Activated T-cell treated with anti-CD3 and anti-CD28 coated beads, Interleukin-2, amount 50 U/mL, for 1 hour (primary cell): ENCODE data around the gene TOR1AIP1.
A peak's percentile ranks its signal among the peaks of the same experiment; 100 is the strongest.
"Not testable (repeated sequence)": the region's sequence is repeated elsewhere in the genome, so short reads cannot be mapped to it uniquely, and the experiment has no call there.

Source experiments
- DNase-seq: peaks from one replicate; pipeline ENCODE4 v3.0.0-alpha.2; 2020

The TOR1AIP1 gene

DNA sequence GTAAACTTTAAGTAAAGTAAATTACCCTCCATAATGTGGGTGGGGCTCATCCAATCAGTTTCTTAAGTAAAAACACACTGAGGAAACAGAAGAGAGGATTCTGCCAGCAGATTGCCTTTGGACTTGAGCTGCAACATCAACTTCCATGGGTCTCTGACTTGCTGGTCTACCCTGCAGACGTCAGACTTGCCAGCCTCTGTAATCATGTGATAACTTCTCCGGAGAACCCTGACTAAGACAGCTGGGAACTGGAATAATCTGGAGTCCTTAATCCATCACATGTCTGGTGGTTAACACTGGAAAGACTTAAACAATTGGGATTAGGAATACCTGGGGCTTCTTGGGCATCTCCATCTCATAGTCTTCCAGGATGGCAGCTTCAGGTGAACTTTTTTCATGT is 59.4 kb downstream of the TOR1AIP1 start:
- DNase-seq = no peak

DNA sequence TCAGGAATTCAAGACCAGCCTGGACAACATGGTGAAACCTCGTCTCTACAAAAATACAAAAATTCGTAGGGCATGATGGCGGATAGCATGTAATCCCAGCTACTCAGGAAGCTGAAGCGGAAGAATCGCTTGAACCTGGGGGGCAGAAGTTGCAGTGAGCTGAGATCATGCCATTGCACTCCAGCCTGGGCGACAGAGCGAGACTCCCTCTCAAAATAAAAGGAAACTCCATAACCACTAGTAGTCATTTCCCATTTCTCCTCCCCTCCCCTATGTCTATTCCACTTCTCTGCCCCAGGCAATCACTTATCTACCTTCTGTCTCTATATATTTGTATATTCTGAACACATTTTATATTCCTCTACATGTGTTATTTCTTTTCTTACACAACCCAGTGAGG is 68.6 kb downstream of the TOR1AIP1 start:
- DNase-seq = no peak

DNA sequence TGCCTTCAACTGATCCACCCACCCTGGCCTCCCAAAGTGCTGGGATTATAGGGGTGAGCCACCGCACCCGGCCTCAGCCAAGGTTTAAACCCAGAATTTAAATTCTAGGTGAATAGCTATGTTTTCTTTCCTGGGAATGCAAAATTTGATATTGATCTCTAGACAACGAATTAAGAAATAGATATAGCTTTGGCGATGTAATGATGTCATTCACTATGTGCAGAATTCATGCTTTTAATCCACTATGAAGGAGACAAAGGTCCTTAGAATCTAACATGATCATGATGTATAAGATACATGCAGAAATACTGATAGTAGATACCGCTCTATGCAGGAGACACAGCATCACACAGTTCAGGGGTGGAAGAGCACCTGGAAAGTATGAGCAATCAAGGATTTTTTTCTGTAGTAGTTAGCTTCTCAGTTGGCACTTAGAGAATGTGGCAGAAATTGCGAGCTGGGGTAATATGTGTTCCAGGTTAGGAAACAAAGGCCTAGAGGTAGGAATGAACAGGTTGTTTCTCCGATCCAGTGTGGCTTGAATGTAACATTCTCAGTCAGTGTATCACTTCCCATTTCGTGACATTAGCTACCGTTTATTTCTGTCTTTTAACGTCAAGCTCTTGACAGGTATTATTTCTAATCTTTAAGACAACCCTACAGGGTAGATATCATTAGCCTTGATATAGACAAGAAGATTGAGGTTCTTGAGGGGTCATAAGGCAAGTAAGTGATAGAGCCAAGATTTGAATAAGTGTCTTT is 69.5 kb downstream of the TOR1AIP1 start:
- no peak for DNase-seq

DNA sequence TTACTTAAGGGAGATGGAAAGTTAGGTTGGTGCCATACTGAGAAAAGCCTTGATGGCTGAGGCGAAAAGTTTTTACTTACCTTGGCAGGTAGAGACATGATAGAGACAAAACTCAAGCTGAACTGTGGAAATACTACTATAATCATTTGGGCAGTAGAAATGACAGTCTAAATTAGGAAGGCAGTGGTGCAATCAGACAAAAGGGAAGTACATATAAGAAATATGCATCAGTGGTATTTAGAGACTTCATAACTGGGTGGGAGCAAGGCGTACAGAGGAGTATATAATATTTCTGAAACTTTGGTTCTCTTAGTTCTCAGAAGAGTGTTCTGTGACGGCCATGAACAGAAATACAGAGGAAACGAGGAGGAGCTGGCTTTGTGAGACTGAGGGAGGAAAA is 70.1 kb downstream of the TOR1AIP1 start:
- DNase-seq = no peak

DNA sequence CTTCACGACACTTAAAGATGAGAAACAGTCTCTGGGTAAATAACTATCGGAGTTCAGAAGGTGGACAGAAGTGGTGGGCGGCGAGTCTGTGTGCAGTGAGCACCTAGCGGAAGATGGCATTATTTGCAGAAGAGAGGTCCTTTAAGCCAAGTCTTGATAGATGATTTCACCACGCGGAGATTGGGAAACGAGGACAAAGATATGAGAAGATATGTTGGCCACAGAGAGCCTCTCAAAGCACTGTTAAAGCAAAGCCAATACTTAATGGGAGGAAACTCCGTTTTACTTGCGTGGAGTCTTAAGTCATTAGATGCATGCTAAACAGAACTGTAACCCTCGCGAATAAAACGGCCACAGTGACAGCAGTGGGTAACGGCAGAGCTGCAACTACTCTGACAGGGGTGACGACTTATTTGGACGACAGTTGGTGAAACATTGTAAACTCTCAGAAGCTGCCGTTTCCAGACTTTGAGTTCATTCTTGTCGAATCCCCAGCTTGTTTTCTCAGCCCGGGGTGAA is 71.9 kb downstream of the TOR1AIP1 start:
- DNase-seq = no peak

DNA sequence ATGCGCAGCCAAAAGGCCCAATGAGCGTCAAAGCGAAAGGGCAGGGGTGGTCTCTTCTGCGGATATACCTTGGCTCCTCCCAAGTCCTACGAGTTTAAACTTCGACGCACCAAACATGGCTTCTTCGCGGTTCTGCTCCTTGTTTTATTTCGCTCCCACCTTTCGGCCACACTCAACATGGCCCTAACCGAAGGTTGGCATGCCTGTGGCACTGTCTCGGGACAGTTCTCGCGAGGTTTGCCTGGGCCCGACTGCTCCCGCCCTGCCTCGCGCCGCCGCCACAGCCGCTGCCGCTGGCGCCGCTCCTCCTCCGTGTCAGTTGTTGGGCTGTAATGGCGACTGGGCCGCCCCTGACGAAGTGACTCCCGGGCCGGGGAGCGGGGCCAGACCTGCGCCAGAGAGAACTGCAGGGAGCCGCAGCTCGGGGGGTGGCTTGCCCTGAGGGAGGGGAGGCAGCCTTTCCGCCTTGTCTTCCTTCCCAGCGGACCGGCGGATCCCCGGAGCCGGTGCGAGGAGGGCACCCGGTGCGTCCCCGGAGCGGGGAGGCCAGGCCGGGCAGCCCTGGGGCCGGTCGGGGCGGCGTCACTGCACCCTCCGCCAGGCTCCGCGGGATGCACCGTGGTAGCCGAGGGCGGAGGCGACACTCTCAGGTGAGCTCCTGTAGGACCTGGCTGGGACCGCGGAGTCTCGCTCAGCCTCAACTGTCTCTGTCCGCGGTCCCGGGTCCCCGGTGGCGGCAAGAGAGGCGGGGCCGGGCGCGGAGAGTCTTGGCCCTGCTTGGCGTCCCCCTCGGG is 72.6 kb downstream of the TOR1AIP1 start, which contains the start of gene CEP350:
CEP350 (plus strand) TSS at position 318 of the 794 bp plus-strand sequence. CDS start 31,372 bp downstream, outside the sequence.
- peak; percentile 96 for DNase-seq

DNA sequence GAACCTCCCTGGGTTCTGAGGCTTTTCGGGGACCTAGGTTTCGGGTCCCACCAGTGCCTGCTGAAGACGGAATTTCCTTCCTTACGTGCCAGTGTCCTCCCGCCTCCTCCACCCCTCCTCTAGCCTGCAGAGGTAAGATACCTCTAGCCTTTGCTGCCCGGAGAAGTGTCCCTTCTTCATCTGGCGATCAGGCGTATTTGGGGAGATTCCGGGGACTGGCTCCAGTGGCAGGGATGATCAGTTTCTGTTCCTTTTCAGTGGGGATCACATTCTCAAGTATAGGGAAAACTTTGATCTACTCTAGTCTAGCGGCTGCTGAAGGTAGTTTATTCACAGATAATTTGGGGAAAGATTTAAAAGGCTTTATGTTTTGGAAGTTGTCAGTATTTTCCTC is 73.2 kb downstream of the TOR1AIP1 start:
- no peak for DNase-seq

DNA sequence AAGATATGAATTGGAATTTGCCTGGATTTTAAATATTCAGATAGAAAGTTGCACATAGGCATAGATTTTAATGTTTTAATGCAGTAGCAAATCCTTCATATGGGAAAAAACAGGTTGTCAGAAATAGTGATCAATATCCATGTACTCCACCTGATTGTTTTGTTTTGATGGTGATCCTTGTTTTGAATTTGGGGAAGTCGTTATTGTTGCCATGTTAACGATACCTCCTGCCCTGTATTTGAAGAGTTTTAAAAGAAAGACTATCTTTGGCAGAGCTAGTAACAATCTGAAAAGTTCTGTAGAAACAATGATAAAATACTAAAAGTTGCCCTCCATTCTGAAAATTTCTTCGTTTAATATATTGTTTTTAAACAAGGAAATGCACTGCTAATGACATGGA is 73.6 kb downstream of the TOR1AIP1 start:
- DNase-seq = no peak

DNA sequence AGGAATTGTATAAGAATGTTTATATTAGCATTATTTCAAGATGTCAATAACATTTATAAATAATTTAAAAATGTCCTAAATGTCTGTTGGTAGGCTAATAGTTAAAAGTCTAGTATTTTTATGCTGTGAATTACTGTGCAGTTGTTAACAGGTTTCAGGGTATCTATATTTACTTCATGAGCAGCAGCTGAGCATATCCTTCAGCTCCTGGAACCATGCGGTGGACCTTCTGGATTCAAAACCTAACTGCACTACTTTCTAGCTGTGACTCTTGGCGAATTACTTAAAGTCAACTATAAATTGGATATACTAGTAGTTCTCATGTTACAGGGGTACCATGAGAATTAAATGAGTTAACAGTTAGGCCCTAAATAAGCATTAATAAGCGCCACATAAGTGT is 76.3 kb downstream of the TOR1AIP1 start:
- DNase-seq = no peak

DNA sequence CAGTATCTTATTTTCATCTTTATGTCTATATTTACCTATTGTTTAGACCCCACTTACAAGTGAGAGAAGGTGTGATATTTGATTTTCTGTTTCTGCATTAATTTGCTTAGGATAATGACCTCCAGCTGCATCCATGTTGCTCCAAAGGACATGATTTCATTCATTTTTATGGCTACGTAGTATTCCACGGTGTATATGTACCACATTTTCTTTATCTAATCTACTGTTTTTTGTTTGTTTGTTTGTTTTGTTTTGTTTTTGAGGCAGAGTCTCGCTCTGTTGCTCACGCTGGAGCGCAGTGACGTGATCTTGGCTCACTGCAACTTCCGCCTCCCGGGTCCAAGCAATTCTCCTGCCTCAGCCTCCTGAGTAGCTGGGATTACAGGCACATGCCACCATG is 80.1 kb downstream of the TOR1AIP1 start:
- DNase-seq = not testable (repeated sequence)

DNA sequence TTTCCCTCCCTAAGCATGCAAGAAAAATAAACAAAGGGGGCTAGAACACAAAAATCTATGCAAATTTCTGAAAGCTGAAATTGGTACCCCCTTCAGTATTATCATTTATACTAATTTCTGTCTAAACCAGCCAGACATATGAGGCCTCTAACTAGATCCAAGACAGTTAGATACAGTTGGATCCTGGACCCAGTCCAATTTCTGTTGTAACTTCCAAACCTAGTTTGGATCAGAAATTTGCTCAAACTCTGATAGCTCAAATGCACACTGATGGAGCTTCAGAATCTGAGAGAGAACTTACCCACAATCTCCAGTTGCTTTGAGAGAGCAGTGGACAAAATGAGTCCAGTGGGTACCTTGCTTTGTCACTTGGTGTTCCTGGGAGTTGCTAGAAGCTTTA is 84.5 kb downstream of the TOR1AIP1 start:
- DNase-seq = no peak

DNA sequence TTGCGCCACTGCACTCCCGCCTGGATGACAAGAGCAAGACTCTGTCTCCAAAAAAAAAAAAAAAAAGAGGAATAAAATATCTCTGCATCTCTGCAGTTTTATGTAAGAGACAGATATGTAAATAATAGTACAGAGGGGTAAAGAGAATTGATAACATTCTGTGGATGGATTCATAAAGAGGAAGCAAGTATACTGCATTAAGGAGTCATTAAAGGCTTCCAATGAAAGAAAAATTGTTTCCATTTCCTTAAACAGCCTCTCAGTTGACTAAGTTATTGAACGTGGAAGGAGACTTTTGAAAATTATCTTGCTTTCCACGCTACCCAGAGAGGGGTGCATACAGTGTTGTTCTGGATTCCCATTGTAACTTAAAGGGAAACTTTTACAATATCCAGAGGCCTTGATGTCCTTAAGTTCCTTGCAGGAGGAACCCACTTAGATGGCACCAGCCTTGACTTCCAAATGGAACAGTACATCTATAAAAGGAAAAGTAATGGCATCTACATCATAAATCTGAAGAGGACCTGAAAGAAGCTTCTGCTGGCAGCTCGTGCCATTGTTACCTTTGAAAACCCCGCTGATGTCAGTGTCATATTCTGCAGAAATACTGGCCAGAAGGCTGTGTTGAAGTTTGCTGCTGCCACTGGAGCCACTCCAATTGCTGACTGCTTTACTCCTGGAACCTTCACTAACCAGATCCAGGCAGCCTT is 86.4 kb downstream of the TOR1AIP1 start:
- no peak for DNase-seq

DNA sequence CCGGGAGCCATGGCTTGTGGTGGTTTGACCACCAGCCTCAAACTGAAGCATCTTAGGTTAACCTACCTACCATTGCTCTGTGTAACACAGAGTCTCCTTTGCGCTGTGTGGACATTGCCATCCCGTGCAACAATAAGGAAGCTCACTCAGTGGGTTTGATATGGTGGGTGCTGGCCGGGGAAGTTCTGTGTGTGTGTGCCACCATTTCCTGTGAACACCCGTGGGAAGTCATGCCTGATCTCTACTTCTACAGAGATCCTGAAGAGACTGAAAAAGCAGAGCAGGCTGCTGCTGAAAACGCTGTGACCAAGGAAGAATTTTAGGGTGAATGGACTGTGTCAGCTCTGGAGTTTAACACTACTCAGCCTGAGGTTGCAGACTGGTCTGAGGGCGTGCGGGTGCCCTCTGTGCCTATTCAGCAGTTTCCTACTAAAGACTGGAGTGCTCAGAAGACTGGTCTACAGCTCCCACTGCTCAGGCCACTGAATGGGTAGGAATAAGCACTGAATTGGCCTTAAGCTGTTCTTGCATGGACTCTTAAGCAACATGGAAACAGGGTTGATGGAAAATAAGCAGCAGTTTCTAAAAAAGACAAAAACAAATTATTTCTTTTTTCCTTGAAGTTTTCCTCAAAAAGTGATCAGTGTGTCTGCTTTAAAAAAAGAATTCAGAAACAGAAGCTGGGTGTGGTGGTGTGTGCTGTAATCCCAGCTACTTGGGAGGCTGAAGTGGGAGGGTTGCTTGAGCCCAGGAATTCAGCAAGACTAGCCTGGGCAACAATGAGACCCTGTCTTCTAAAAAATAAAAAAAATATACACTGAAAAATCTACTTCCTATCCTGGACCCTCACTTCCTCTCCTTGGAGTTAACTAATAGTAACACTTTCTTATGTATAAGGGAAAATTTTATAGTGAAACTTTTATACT is 87.2 kb downstream of the TOR1AIP1 start:
- DNase-seq = no peak
